B cell (primary cell): ENCODE results near the gene NBAS.

ENCODE experiments used
- CTCF ChIP-seq: fragments of 200-600 bp; IDR thresholded peaks from one replicate; pipeline ENCODE4 v1.8.0; 2022; ENCODE audit warnings: antibody characterized with exemption, mild to moderate bottlenecking
- EZH2 ChIP-seq: IDR thresholded peaks from 2 replicates; pipeline ENCODE4 v1.6.1; 2012; ENCODE audit warnings: borderline replicate concordance, low read depth, mild to moderate bottlenecking, moderate library complexity, low read length; ENCODE audit not compliant: insufficient read depth, poor library complexity, severe bottlenecking

DNA sequence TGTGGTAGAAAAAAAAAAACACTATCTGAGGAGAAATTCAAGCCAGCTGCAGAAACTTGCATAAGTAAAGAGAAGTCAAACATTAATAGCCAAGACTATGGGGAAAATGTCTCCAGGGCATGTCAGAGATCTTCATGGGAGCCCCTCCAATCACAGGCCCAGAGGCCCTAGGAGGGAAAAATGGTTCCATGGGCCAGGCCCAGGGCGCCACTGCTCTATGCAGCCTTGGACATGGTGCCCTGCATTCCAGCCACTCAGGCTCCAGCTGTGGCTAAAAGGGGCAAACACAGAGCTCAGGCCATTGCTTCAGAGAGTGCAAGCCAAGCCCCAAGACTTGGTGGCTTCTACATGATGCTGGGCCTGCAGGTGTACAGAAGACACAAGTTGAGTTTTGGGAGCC lies 354.7 kb downstream of the NBAS start:
- TF ChIP-seq CTCF (no peak), EZH2 (no peak)
